HepG2 (cell line): ENCODE measurements around the gene DNAAF9. TPM values are rescaled to one million over a fixed set of nuclear protein-coding genes. Genes with fewer than 3 reads are reported as not detected.
A peak's percentile ranks its signal among the peaks of the same experiment; 100 is the strongest.

Experiments used
- ATAC-seq: fragments of 200-7000 bp; cut with Tn5 transposase; 3 replicates; pipeline ENCODE4 v1.9.1; 2020; ENCODE audit warnings: mild to moderate bottlenecking, moderate library complexity
- BruUV-seq: library from RNA; stranded (reverse); fragments of 400-500 nt; replicated peaks from 2 replicates; lab custom pipeline; 2021; lab: Mats Ljungman, UMichigan
- CTCF ChIA-PET: fragments of 300-600 bp; formaldehyde crosslinking; extraction: SDS; loops from one replicate; lab custom pipeline; 2021; ENCODE audit warnings: low total read pairs, inconsistent platforms, low intra/inter-chr PET ratio; lab: Yijun Ruan, JAX
- POLR2A ChIA-PET: fragments of 350-600 bp; sonication (Branson Sonifier 250); formaldehyde crosslinking; loops from one replicate; lab custom pipeline; 2020; ENCODE audit warnings: antibody characterized with exemption, inconsistent platforms; lab: Yijun Ruan, JAX
- DNase-seq: peaks from one replicate; pipeline ENCODE4 v3.0.0-alpha.2; 2015; ENCODE audit warnings: low spot score
- FAIRE-seq: peaks from 3 replicates; lab custom pipeline; 2011; peaks lifted over from hg19 to GRCh38; lab: Jason Lieb, UNC
- H2AFZ ChIP-seq: one replicate; pipeline ENCODE4 v1.6.1; 2011; ENCODE audit warnings: low read length, inconsistent platforms
- H3K27ac ChIP-seq: fragments of 300-600 bp; 3 replicates; pipeline ENCODE4 v1.8.0; 2011; ENCODE audit warnings: mixed run types, mild to moderate bottlenecking, mixed read lengths, low read length, inconsistent platforms; ENCODE audit not compliant: insufficient read depth; ENCODE audit errors: extremely low read length
- H3K27me3 ChIP-seq, 2 experiments: fragments of 200-600 bp in 1 of 2; 2 replicates in 1 of 2; 3 replicates in 1 of 2; pipeline versions ENCODE4 v1.6.0 to v1.8.0; 2011; ENCODE audit warnings: low read length in 2 of 2, mild to moderate bottlenecking in 2 of 2, moderate library complexity in 2 of 2, inconsistent platforms in 1 of 2; ENCODE audit not compliant: insufficient read depth in 2 of 2, control insufficient read depth in 1 of 2
- H3K36me3 ChIP-seq, 2 experiments: fragments of 200-600 bp in 1 of 2; replicated peaks in 1 of 2; 2 replicates in 1 of 2; 3 replicates in 1 of 2; pipeline versions ENCODE4 v1.5.1 to v1.8.0; 2011; ENCODE audit warnings: low read length in 2 of 2, inconsistent platforms in 1 of 2; ENCODE audit not compliant: insufficient read depth in 2 of 2, control insufficient read depth in 1 of 2
- H3K4me1 ChIP-seq: 2 replicates; pipeline ENCODE4 v1.5.1; 2012; ENCODE audit warnings: low read length, inconsistent platforms; ENCODE audit not compliant: insufficient read depth
- H3K4me2 ChIP-seq: 2 replicates; pipeline ENCODE4 v1.6.0; 2011; ENCODE audit warnings: low read depth, low read length, inconsistent platforms
- H3K4me3 ChIP-seq, 3 experiments: fragments of 200-600 bp in 1 of 3; sonication (generic), shearing (Covaris generic) in 1 of 3; replicated peaks in 1 of 3; 2 replicates each; pipeline ENCODE4 v1.5.1; 2011 to 2016; ENCODE audit warnings: low read length in 3 of 3, inconsistent platforms in 2 of 3, low read depth in 2 of 3, mild to moderate bottlenecking in 2 of 3, control low read depth in 1 of 3, mixed read lengths in 1 of 3; ENCODE audit not compliant: insufficient read depth in 1 of 3
- H3K79me2 ChIP-seq: one replicate; pipeline ENCODE4 v1.6.1; 2011; ENCODE audit warnings: low read length, inconsistent platforms; ENCODE audit not compliant: insufficient read depth
- H3K9ac ChIP-seq: 2 replicates; pipeline ENCODE4 v1.6.0; 2011; ENCODE audit warnings: mild to moderate bottlenecking, low read depth, low read length, inconsistent platforms; ENCODE audit not compliant: insufficient read depth
- H3K9me3 ChIP-seq: 2 replicates; pipeline ENCODE4 v1.5.1; 2012; ENCODE audit warnings: mild to moderate bottlenecking, low read length
- H4K20me1 ChIP-seq: 2 replicates; pipeline ENCODE4 v1.6.0; 2011; ENCODE audit warnings: inconsistent platforms, mild to moderate bottlenecking, low read length, moderate library complexity; ENCODE audit not compliant: insufficient read depth
- RERE ChIP-seq: IDR thresholded peaks from 2 replicates; pipeline ENCODE4 v1.6.1; 2016; ENCODE audit warnings: low read depth, missing genetic modification reagents, missing compliant biosample characterization
- SRF ChIP-seq: IDR thresholded peaks from 2 replicates; pipeline ENCODE4 v1.6.1; 2011; ENCODE audit warnings: mild to moderate bottlenecking, low read depth, low read length, moderate library complexity
- WGBS: methylation state at CpG from one replicate; pipeline ENCODE4 v1.1.6; 2017; ENCODE audit warnings: low lambda C conversion rate; 5-methylcytosine and 5-hydroxymethylcytosine counted together
- in situ Hi-C: cut with HindIII; loops from 2 replicates; pipeline ENCODE4 v1.10.0; 2017; ENCODE audit warnings: low pct_unique_long_range_greater_than_20kb; ENCODE audit not compliant: extremely low pct_ligation_motif_present
- intact Hi-C: fragments of 100-400 bp; cut with micrococcal nuclease; formaldehyde crosslinking; loops from one replicate; pipeline ENCODE4 v1.10.0; 2022; ENCODE audit not compliant: unreplicated experiment
- polyA plus RNA-seq, 8 experiments: library from polyadenylated mRNA; depleted of rRNA in 3 of 8; stranded (reverse) in 7 of 8; unstranded in 1 of 8; fragments of >200 nt; fragmentation: Illumina TruSeq in 4 of 8; extraction: Trizol in 4 of 8; gene quantifications; 2 replicates each; pipeline versions ENCODE4 v1.2.1 to v1.2.3, GENCODE V29; 2011 to 2016; ENCODE audit warnings: low read depth in 4 of 8, missing spikeins in 1 of 8, mixed read lengths in 1 of 8; ENCODE audit not compliant: insufficient read depth in 1 of 8
- total RNA-seq, 5 experiments: library from RNA; depleted of rRNA; stranded (reverse); fragments of >200 nt; fragmentation: Illumina TruSeq; extraction: Trizol; gene quantifications; 2 replicates each; pipeline ENCODE4 v1.2.3, GENCODE V29; 2016; ENCODE audit warnings: low read depth in 1 of 5

Gene DNAAF9
- total and polyA plus RNA-seq, 2 of the 13 experiments (the other 11 are each of a cell fraction or from before 2014, with no cell fraction given): 10.5 to 14.9 TPM

DNA sequence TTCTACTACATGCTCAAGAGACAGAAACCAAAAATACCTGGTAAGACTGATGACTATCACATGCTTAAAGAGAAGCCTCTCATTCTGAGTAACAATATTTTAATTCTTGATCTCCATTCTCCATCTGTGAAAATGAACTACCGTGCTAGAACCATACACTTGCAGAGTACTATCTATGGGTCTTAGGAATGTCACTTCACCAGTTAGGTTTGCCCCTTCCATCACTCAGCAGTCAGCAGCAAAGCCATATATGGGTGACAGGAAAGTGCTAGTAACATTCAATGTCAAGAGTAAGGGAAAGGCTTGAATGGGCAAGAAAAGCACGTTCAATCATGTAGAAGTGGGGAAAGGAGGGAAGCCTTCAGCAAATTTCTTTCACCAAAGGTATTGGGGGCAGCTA lies 2.3 kb downstream of the DNAAF9 start:
- no peak for DNase-seq
- peak overlapping the region; percentile 95 for H3K4me2 ChIP-seq
- ChIA-PET CTCF (no interaction called here), POLR2A (interaction anchor here (2.1 kb wide), 1 partner anchor 158 kb away, joined by 5 read pairs; no protein-coding TSS in a partner anchor)
- H3K79me2 ChIP-seq: peaks cover 65% of the 10 kb centered on the region
- peaks cover 35% of the 10 kb centered on the region for H3K4me1 ChIP-seq
- no peak for TF ChIP-seq RERE (CRISPR knock-in tag)
- peak; percentile 84 for TF ChIP-seq SRF
- H3K9ac ChIP-seq: no peak overlapping the region
- peaks cover 15% of the 10 kb centered on the region for H4K20me1 ChIP-seq
- intact Hi-C loops: loop anchor here (10.0 kb wide), 1 partner anchor 140 kb away; no protein-coding TSS in a partner anchor
- peaks cover 0 to 5% of the 10 kb centered on the region in 2 experiments; a peak in 1 of 5 replicates for H3K27me3 ChIP-seq
- no peak overlapping the region for H2AFZ ChIP-seq
- H3K9me3 ChIP-seq: no peaks in the 10 kb centered on the region
- no peak for FAIRE-seq
- no peaks in the 10 kb centered on the region for H3K36me3 ChIP-seq
- no peak overlapping the region for H3K27ac ChIP-seq
- in situ Hi-C loops: no loop called here
- no TSS peak for BruUV-seq
- no peak for ATAC-seq
- WGBS: 95% methylated on average over 2 of the region's 2 CpGs
- no peak overlapping the region for H3K4me3 ChIP-seq
